Lower leg skin (tissue), 4 donors: Measurements from ENCODE around the gene COMMD10. TPM values are rescaled to one million over a fixed set of nuclear protein-coding genes. Genes with fewer than 3 reads are reported as not detected.
"Not testable (repeated sequence)": the region's sequence is repeated elsewhere in the genome, so short reads cannot be mapped to it uniquely, and the experiment has no call there.

Experiments
- DNase-seq, 2 donors: peaks; one replicate each; pipeline ENCODE4 v3.0.0-alpha.2; 2019; ENCODE audit warnings: low spot score in 2 of 2
- H3K4me3 ChIP-seq: fragments of 200-600 bp; sonication (generic); 2 replicates; pipeline ENCODE4 v1.5.1; 2017; ENCODE audit warnings: mild to moderate bottlenecking, low read depth; ENCODE audit not compliant: poor library complexity, severe bottlenecking
- POLR2A ChIP-seq, 2 donors: fragments of 450-650 bp; IDR thresholded peaks; one replicate each; pipeline ENCODE4 v1.6.1; 2016 to 2017; ENCODE audit warnings: antibody characterized with exemption in 2 of 2, mild to moderate bottlenecking in 1 of 2, moderate library complexity in 1 of 2
- WGBS, 2 donors: methylation state at CpG; one replicate each; pipeline ENCODE4 v1.1.5; 2018; 5-methylcytosine and 5-hydroxymethylcytosine counted together
- intact Hi-C: fragments of 100-400 bp; cut with DNase I; formaldehyde crosslinking; loops from one replicate; pipeline ENCODE4 v1.15.0; 2023; ENCODE audit warnings: low total_unique reads
- total RNA-seq, 4 donors: library from RNA; depleted of rRNA; stranded (reverse); fragments of >200 nt; gene quantifications; one replicate each; pipeline ENCODE4 v1.1.0, GENCODE V29; 2016
- TF ChIP-seq, protein P1 (sequence below), 3 donors: fragments of 450-650 bp; IDR thresholded peaks; one replicate each; pipeline ENCODE4 v1.5.1; 2016; ENCODE audit warnings: antibody characterized with exemption in 3 of 3, mild to moderate bottlenecking in 3 of 3, moderate library complexity in 2 of 3

Gene COMMD10
- total RNA-seq, 4 donors from 2014 or later, result 10.8 to 22.1 (median 15.1) TPM

DNA sequence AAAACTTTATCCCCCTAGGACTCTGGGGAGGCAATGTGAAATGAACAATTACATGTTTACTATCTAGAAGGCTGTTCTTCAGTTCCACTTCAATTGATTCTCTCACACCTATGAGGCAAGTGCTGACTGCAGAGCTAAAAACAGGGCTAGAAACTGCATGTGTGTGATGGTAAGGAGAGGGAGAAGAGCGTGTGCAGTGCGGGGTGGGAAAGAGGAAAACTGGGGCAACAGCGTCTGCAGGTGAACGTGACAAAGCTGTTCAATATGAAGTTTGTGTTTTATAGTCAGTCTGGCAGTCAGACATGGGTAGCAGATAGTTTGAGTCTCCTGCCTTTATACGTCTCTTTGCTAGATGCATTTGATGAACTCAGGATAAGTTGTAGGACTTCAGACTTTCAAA, 6.6 kb upstream of the COMMD10 start:
- intact Hi-C loops, result no loop called here
- H3K4me3 ChIP-seq, result no peak overlapping the region
- 82 to 90% methylated on average over 5 of the region's 5 CpGs for WGBS, 2 donors
- TF ChIP-seq POLR2A (IDR thresholded peaks at IDR 0.05), result no peak
- TF ChIP-seq, protein P1, sequence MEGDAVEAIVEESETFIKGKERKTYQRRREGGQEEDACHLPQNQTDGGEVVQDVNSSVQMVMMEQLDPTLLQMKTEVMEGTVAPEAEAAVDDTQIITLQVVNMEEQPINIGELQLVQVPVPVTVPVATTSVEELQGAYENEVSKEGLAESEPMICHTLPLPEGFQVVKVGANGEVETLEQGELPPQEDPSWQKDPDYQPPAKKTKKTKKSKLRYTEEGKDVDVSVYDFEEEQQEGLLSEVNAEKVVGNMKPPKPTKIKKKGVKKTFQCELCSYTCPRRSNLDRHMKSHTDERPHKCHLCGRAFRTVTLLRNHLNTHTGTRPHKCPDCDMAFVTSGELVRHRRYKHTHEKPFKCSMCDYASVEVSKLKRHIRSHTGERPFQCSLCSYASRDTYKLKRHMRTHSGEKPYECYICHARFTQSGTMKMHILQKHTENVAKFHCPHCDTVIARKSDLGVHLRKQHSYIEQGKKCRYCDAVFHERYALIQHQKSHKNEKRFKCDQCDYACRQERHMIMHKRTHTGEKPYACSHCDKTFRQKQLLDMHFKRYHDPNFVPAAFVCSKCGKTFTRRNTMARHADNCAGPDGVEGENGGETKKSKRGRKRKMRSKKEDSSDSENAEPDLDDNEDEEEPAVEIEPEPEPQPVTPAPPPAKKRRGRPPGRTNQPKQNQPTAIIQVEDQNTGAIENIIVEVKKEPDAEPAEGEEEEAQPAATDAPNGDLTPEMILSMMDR (IDR thresholded peaks at IDR 0.05), result no peak
- DNase-seq, result no peak

DNA sequence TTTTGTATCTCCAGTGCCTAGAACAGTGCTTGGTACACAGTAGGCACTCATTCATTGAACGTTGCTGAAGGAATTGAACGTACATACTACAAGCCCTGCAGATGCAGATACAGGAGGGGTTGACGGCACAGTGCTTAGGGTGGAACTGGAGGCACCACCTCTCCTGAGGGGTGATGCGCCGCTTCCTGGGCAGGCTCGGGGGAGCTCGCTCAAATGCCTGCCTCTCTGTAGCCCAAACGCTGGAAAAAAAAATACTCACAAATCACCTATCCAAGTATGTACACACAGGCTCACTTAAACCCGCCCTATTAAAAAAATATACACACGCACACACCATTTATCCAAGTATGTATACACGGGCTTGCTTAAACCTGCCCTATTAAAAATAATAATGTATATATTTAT, 536 bp upstream of the COMMD10 start:
- DNase-seq, result no peak
- WGBS, 2 donors, result 18 to 21% methylated on average over 11 of the region's 11 CpGs
- intact Hi-C loops, result no loop called here
- TF ChIP-seq, protein P1 (IDR thresholded peaks at IDR 0.05), result no peak
- TF ChIP-seq POLR2A (IDR thresholded peaks at IDR 0.05), result no peak
- no peak overlapping the region for H3K4me3 ChIP-seq

DNA sequence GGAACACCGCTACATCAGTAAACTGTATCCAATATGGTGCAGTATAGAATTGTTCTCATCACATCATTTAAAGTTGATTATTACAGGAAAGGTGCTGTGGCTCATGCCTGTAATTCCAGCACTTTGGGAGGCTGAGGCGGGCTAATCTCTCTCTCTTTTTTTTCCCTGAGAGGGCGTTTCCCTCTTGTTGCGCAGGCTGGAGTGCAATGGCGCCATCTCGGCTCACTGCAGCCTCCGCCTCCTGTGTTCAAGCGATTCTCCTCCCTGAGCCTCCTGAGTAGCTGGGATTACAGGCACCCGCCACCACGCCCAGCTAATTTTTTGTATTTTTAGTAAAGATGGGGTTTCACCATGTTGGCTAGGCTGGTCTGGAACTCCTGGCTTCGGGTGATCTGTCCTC, 1.5 kb downstream of the COMMD10 start:
- DNase-seq, H3K4me3 ChIP-seq, intact Hi-C loops: not testable (repeated sequence)
- 95 to 98% methylated on average over 11 of the region's 11 CpGs for WGBS, 2 donors

DNA sequence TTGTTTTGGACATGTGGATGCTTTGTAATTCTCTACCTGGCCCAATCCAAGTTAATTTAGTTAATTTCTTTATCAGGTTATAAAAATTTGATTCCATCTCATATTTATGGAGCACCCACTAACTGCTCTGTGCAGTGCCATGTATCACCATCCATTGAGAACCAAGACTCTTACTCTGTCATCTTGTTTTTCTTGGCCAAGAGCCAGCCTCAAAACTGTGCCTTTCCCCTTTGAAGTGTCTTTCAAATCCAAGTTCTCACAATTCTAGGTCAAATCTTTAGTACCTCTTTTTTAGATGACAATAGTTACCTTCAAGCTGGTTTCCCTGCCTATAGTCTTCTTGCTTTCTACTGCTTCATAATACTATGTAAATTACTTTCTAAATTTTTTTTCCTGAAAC, 3.2 kb downstream of the COMMD10 start:
- TF ChIP-seq, protein P1 (IDR thresholded peaks at IDR 0.05), result no peak
- TF ChIP-seq POLR2A (IDR thresholded peaks at IDR 0.05), result no peak
- intact Hi-C loops, result no loop called here
- no peak for DNase-seq
- H3K4me3 ChIP-seq, result no peak overlapping the region

DNA sequence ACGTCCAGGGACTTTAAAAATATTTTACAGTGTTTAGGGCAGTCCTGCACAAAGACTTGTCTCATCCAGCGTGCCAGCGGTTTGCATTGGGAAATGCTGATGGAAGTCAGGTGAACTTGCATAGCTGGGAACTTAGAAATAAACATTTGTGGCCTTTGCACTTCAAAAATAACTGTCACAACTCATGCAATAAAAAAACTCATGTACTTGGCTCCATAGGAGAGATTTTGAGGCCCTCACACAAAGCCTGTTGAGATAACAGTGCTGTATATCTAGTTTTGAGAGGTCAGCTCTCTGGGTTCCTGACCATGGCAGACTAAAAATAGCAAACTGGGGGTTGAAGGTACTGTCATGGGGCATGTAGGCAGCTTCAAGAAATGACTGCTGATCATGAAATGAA, 5.5 kb downstream of the COMMD10 start:
- DNase-seq, result no peak
- H3K4me3 ChIP-seq, result no peak overlapping the region
- TF ChIP-seq, protein P1 (IDR thresholded peaks at IDR 0.05), result no peak
- TF ChIP-seq POLR2A (IDR thresholded peaks at IDR 0.05), result no peak
- intact Hi-C loops, result no loop called here
- 94 to 95% methylated on average over 3 of the region's 3 CpGs for WGBS, 2 donors

DNA sequence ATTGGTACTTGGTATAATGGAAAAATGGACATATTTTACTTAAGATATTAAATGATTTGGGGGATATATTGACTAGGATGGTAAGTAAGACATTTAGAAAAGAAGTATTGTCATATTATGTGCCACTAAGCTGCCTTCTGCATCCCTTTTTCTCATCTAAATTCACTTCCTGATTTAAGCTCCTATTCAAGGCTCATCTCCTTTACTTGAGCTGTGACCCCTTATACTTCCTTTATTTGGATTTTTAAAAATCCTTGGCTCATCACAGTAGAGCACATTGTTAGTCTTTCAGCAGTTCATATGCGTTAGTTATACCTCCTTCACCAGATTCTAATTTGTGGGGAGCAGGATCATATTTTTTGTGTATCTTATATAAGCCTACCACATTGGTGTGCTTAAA, 6.6 kb downstream of the COMMD10 start:
- DNase-seq, result no peak
- TF ChIP-seq POLR2A (IDR thresholded peaks at IDR 0.05), result no peak
- TF ChIP-seq, protein P1 (IDR thresholded peaks at IDR 0.05), result no peak
- intact Hi-C loops, result no loop called here
- H3K4me3 ChIP-seq, result no peak overlapping the region
- 0% methylated on average over 1 of the region's 1 CpG for WGBS, 2 donors
